Measurements from ENCODE around the gene LPP. TPM values are rescaled to one million over a fixed set of nuclear protein-coding genes. Genes with fewer than 3 reads are reported as not detected.

LPP gene
- total RNA-seq, 1 experiment from 2014 or later = 148 TPM

DNA sequence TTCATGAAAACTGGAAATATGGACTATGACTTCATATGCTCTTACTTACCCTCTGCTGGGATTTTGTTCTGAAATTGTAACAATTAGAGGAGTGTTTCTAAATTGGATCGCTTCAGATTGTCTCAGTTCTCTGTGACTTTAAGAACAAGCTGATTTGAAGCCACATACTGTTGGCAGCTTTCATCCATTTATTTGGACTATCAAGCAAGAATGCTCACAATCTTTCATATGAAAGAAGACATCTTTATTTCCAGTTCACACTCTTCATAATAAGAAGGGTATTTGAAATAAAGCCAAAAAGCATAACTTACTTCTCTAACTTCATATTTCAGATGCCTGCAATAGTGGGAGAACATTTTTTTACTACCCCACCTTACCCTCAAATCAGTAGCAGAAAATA lies 526.2 kb downstream of the LPP start:
- intact Hi-C loops (cut with micrococcal nuclease; ENCODE audit: unreplicated experiment) = loop anchor here (2.0 to 5.0 kb wide), 5 partner anchors 413 to 941 kb away; partner anchors contain the start of gene LPP
- Histone ChIP-seq H2AFZ (no peak overlapping the region), H3K9me3 (ENCODE audit: insufficient read depth, low read depth) (peaks cover 8% of the 10 kb centered on the region; the same call in 1 of the 2 replicates), H3K4me1 (replicated peaks; ENCODE audit: insufficient read depth) (peaks cover 38% of the 10 kb centered on the region), H4K20me1 (ENCODE audit: insufficient read depth) (no peaks in the 10 kb centered on the region), H3K9me2 (ENCODE audit: insufficient read depth) (no peaks in the 10 kb centered on the region), H3K79me2 (ENCODE audit: low read depth) (no peaks in the 10 kb centered on the region), H3K4me3 (no peak overlapping the region), H3K4me2 (peak overlapping the region; percentile 46), H3K27me3 (ENCODE audit: insufficient read depth, low read depth) (no peaks in the 10 kb centered on the region), H3F3A (ENCODE audit: insufficient read depth, low read depth) (peaks cover 13% of the 10 kb centered on the region), H3K27ac (peak overlapping the region; percentile 78), H3K36me3 (ENCODE audit: low read depth) (no peaks in the 10 kb centered on the region)
- CTCF ChIA-PET = interaction anchor here (0.7 to 1.3 kb wide), 3 partner anchors 522 to 942 kb away, joined by 4 to 7 read pairs (median 4); no protein-coding TSS in a partner anchor
- BruUV-seq (replicated peaks) = no TSS peak
- DNase-seq = no peak
- POLR2A ChIA-PET (ENCODE audit: unreplicated experiment) = interaction anchor here (0.6 to 0.7 kb wide), 3 partner anchors 8 to 943 kb away, joined by 3 to 10 read pairs (median 5); no protein-coding TSS in a partner anchor
- TF ChIP-seq, protein P1, sequence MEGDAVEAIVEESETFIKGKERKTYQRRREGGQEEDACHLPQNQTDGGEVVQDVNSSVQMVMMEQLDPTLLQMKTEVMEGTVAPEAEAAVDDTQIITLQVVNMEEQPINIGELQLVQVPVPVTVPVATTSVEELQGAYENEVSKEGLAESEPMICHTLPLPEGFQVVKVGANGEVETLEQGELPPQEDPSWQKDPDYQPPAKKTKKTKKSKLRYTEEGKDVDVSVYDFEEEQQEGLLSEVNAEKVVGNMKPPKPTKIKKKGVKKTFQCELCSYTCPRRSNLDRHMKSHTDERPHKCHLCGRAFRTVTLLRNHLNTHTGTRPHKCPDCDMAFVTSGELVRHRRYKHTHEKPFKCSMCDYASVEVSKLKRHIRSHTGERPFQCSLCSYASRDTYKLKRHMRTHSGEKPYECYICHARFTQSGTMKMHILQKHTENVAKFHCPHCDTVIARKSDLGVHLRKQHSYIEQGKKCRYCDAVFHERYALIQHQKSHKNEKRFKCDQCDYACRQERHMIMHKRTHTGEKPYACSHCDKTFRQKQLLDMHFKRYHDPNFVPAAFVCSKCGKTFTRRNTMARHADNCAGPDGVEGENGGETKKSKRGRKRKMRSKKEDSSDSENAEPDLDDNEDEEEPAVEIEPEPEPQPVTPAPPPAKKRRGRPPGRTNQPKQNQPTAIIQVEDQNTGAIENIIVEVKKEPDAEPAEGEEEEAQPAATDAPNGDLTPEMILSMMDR (conservative IDR thresholded peaks at IDR 0.05) = no peak
- no peak for TF ChIP-seq EZH2 (IDR thresholded peaks at IDR 0.05; ENCODE audit: low read depth)

DNA sequence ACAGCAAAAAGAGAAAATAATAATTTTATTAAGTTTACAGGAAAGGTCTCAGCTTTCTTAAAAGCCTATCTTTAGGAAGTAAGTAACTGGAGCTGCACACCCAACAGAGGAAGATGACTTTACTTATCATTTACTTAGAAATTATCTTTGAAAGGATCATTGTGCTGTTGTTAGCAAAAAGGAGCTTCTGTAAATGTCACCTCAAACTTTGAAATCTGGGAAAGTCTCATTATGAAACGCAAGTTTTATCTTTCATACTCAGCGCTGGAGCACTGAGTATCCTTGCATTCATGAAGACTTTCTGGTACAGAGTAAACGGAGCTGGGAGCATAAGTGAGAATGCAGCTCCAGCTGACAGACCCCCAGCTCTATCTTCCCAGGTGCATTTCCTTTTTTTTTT lies 526.6 kb downstream of the LPP start:
- Histone ChIP-seq H3K9me2 (ENCODE audit: insufficient read depth) (no peaks in the 10 kb centered on the region), H3K4me1 (replicated peaks; ENCODE audit: insufficient read depth) (peaks cover 38% of the 10 kb centered on the region), H3K36me3 (ENCODE audit: low read depth) (no peaks in the 10 kb centered on the region), H3K79me2 (ENCODE audit: low read depth) (no peaks in the 10 kb centered on the region), H3K4me2 (peak overlapping the region; percentile 46), H3F3A (ENCODE audit: insufficient read depth, low read depth) (peaks cover 13% of the 10 kb centered on the region), H3K4me3 (no peak overlapping the region), H4K20me1 (ENCODE audit: insufficient read depth) (no peaks in the 10 kb centered on the region), H3K9me3 (ENCODE audit: insufficient read depth, low read depth) (peaks cover 8% of the 10 kb centered on the region; the same call in 1 of the 2 replicates), H2AFZ (no peak overlapping the region), H3K27me3 (ENCODE audit: insufficient read depth, low read depth) (no peaks in the 10 kb centered on the region), H3K27ac (peak overlapping the region; percentile 78)
- intact Hi-C loops (cut with micrococcal nuclease; ENCODE audit: unreplicated experiment) = loop anchor here (2.0 to 5.0 kb wide), 5 partner anchors 413 to 942 kb away; partner anchors contain the start of gene LPP
- POLR2A ChIA-PET (ENCODE audit: unreplicated experiment) = interaction anchor here (0.6 to 0.7 kb wide), 3 partner anchors 8 to 899 kb away, joined by 3 to 5 read pairs (median 3); no protein-coding TSS in a partner anchor
- BruUV-seq (replicated peaks) = no TSS peak
- CTCF ChIA-PET = interaction anchor here (0.7 to 1.3 kb wide), 3 partner anchors 522 to 942 kb away, joined by 4 to 7 read pairs (median 4); no protein-coding TSS in a partner anchor
- DNase-seq = no peak
- no peak for TF ChIP-seq EZH2 (IDR thresholded peaks at IDR 0.05; ENCODE audit: low read depth)
- TF ChIP-seq, protein P1 (conservative IDR thresholded peaks at IDR 0.05) = no peak

DNA sequence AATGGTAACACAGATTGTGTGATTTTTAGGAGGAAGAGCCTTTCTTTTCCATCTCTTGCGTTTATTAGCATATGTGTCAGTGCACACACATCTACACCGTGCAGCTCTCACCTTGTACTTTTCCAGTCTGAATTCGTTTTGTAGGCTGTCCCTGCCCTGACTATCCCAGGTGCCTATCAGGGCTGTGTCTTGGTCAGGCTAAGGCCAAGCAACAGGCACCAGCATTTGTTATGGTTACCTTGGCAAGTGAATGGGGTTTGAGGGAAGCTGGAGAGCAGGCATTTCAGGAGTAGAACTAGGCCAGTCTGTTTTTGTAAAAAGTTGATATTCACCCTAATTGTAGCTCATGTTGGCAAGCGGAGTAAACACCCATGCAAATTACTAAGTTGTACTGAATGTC lies 528.4 kb downstream of the LPP start:
- Histone ChIP-seq H3K9me3 (ENCODE audit: insufficient read depth, low read depth) (peaks cover 8% of the 10 kb centered on the region; the same call in 1 of the 2 replicates), H3K27me3 (ENCODE audit: insufficient read depth, low read depth) (no peaks in the 10 kb centered on the region), H3K27ac (no peak overlapping the region), H3K4me1 (replicated peaks; ENCODE audit: insufficient read depth) (peaks cover 38% of the 10 kb centered on the region), H3K4me3 (no peak overlapping the region), H4K20me1 (ENCODE audit: insufficient read depth) (no peaks in the 10 kb centered on the region), H3K4me2 (no peak overlapping the region), H3F3A (ENCODE audit: insufficient read depth, low read depth) (peaks cover 13% of the 10 kb centered on the region), H3K79me2 (ENCODE audit: low read depth) (no peaks in the 10 kb centered on the region), H3K36me3 (ENCODE audit: low read depth) (no peaks in the 10 kb centered on the region), H3K9me2 (ENCODE audit: insufficient read depth) (no peaks in the 10 kb centered on the region), H2AFZ (no peak overlapping the region)
- no peak for TF ChIP-seq EZH2 (IDR thresholded peaks at IDR 0.05; ENCODE audit: low read depth)
- TF ChIP-seq, protein P1 (conservative IDR thresholded peaks at IDR 0.05) = no peak
- BruUV-seq (replicated peaks) = no TSS peak
- DNase-seq = no peak
- CTCF ChIA-PET = interaction anchor here (0.6 kb wide), 1 partner anchor 257 kb away, joined by 3 read pairs; no protein-coding TSS in a partner anchor
- POLR2A ChIA-PET (ENCODE audit: unreplicated experiment) = interaction anchor here (0.6 to 0.7 kb wide), 2 partner anchors 49 to 518 kb away, joined by 3 to 4 read pairs; no protein-coding TSS in a partner anchor
- intact Hi-C loops (cut with micrococcal nuclease; ENCODE audit: unreplicated experiment) = loop anchor here (5.0 kb wide), 4 partner anchors 415 to 620 kb away; partner anchors contain the start of gene LPP

Measured in PC-9 (cell line).